Inferior parietal cortex (tissue), 1 donor: Measurements from ENCODE around the gene TENM3.

Experiments
- DNase-seq: peaks from one replicate; pipeline ENCODE4 v3.0.0-alpha.2; 2016; ENCODE audit errors: extremely low spot score

TENM3 gene

GRCh38 chr4:182619660-182620059 lies 376.5 kb downstream of the TENM3 start:
- DNase-seq: no peak

GRCh38 chr4:182620111-182620980 lies 377.1 kb downstream of the TENM3 start:
- no peak for DNase-seq

GRCh38 chr4:182624281-182624680 lies 381.1 kb downstream of the TENM3 start:
- DNase-seq: no peak

GRCh38 chr4:182625193-182625592 lies 382.0 kb downstream of the TENM3 start:
- DNase-seq: no peak

GRCh38 chr4:182627996-182628395 lies 384.8 kb downstream of the TENM3 start:
- no peak for DNase-seq

GRCh38 chr4:182628544-182628943 lies 385.3 kb downstream of the TENM3 start:
- DNase-seq: no peak

- DNase-seq: no peak
Observed at GRCh38 chr4:182629096-182629495, 385.9 kb downstream of the TENM3 start.

- DNase-seq: no peak
Observed at GRCh38 chr4:182640491-182640890, 397.3 kb downstream of the TENM3 start.

- no peak for DNase-seq
Observed at GRCh38 chr4:182640932-182641331, 397.7 kb downstream of the TENM3 start.

GRCh38 chr4:182642831-182643230 lies 399.6 kb downstream of the TENM3 start:
- DNase-seq: no peak

GRCh38 chr4:182643801-182644682 lies 400.8 kb downstream of the TENM3 start:
- no peak for DNase-seq

GRCh38 chr4:182644683-182645050 lies 401.5 kb downstream of the TENM3 start:
- no peak for DNase-seq

GRCh38 chr4:182645511-182645910 lies 402.3 kb downstream of the TENM3 start:
- DNase-seq: no peak

GRCh38 chr4:182647646-182648300 lies 404.6 kb downstream of the TENM3 start:
- no peak for DNase-seq

- DNase-seq: no peak
Observed at GRCh38 chr4:182648766-182649165, 405.6 kb downstream of the TENM3 start.

GRCh38 chr4:182649698-182650477 lies 406.7 kb downstream of the TENM3 start:
- DNase-seq: no peak

GRCh38 chr4:182653596-182653995 lies 410.4 kb downstream of the TENM3 start:
- no peak for DNase-seq

GRCh38 chr4:182655340-182655739 lies 412.1 kb downstream of the TENM3 start:
- no peak for DNase-seq

GRCh38 chr4:182662551-182662950 lies 419.3 kb downstream of the TENM3 start:
- DNase-seq: no peak

GRCh38 chr4:182671231-182671630 lies 428.0 kb downstream of the TENM3 start:
- no peak for DNase-seq

- DNase-seq: no peak
Observed at GRCh38 chr4:182671749-182672148, 428.5 kb downstream of the TENM3 start.
